Measurements from ENCODE around the gene GRN. TPM values are rescaled to one million over a fixed set of nuclear protein-coding genes. Genes with fewer than 3 reads are reported as not detected.
"Not testable (repeated sequence)": the region's sequence is repeated elsewhere in the genome, so short reads cannot be mapped to it uniquely, and the experiment has no call there.

Gene GRN
- total RNA-seq, 4 donors from 2014 or later: 159 to 223 (median 188) TPM

DNA sequence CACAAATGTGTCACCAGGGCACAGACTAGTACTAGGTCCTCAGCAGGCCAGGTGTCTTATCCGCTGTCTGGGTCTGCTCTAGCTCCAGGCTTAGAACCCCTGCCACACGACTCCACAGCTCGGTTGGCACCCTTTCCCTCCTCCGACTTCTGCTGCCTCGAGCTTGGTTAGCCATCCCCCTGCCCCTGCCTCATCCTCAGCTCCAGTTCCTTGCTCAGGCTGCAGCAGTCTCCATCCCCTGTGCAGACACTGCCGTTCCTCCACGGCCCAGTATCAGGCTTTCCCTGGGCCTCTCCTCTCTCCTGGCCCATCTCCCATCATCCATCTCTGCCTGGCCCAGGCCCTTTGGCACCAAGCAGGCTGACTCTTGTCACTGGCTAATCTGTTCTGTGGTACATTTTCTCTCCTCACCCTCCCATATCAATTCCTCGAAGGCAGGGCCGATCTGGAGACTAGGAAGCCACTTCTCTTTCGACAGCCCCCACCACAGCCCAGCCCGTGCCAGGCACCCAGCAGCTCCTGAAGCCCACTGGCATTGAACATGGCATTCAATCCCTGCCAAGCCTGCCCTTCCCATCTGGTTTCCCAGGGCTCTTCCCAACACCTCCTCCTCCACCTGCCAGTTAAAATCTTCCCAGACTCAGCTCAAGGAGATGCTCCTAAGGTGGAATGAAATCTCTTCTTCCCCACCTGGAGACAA is 1.4 kb upstream of the GRN start:
- Histone ChIP-seq H3K27me3 (no peaks in the 10 kb centered on the region), H3K4me1 (peaks cover 0 to 25% (median 6%) of the 10 kb centered on the region in 4 donors), H3K27ac (no peak overlapping the region), H3K9me3 (no peaks in the 10 kb centered on the region), H3K36me3 (peaks cover 0 to 4% (median 0%) of the 10 kb centered on the region in 3 donors), H3K4me3 (no peak overlapping the region)
- no peak for TF ChIP-seq EP300 (IDR thresholded peaks at IDR 0.05)
- no peak for TF ChIP-seq POLR2A (IDR thresholded peaks at IDR 0.05)
- TF ChIP-seq, protein P1, sequence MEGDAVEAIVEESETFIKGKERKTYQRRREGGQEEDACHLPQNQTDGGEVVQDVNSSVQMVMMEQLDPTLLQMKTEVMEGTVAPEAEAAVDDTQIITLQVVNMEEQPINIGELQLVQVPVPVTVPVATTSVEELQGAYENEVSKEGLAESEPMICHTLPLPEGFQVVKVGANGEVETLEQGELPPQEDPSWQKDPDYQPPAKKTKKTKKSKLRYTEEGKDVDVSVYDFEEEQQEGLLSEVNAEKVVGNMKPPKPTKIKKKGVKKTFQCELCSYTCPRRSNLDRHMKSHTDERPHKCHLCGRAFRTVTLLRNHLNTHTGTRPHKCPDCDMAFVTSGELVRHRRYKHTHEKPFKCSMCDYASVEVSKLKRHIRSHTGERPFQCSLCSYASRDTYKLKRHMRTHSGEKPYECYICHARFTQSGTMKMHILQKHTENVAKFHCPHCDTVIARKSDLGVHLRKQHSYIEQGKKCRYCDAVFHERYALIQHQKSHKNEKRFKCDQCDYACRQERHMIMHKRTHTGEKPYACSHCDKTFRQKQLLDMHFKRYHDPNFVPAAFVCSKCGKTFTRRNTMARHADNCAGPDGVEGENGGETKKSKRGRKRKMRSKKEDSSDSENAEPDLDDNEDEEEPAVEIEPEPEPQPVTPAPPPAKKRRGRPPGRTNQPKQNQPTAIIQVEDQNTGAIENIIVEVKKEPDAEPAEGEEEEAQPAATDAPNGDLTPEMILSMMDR (IDR thresholded peaks at IDR 0.05): no peak
- no peak for DNase-seq (ENCODE audit: low spot score in 2 of 2)
- 76 to 78% methylated on average over 11 of the region's 11 CpGs for WGBS, 2 donors

DNA sequence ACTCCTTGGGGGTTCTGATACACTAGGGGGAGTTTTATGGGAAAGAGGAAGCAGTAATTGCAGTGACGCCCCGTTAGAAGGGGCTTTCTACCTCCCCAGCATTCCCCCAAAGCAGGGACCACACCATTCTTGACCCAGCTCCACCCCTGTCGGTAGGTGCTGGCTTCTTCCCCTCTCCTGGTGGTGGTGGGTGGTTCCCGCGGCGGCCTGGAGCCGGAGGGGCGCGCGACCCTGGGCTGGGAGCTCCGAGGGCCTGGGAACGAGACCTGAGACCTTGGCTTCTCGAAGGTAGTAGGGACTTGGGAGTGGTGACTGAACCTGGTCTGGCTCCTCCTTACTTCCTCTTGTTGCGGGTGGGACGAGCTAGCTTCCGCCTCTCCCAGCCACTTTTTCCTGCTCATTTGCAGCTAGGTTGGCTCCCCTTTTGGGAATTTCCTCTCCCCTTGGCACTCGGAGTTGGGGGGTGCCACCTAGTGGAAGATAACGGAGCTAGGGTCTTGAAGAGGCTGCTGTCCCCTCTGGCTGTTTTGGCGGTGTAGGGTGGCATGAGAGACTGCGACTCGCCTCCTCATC is 438 bp downstream of the GRN start:
- H3K27ac ChIP-seq: peak overlapping the region; percentile 53 to 93 (median 90)
- no peaks in the 10 kb centered on the region for H3K27me3 ChIP-seq
- no peaks in the 10 kb centered on the region for H3K9me3 ChIP-seq
- DNase-seq (ENCODE audit: low spot score in 2 of 2): peak in 1 of 2 donors; percentile 43
- peaks cover 0 to 22% (median 0%) of the 10 kb centered on the region in 3 donors for H3K36me3 ChIP-seq
- peaks cover 0 to 25% (median 6%) of the 10 kb centered on the region in 4 donors for H3K4me1 ChIP-seq
- WGBS, 2 donors: 2 to 4% methylated on average over 11 to 20 of the region's 21 CpGs
- H3K4me3 ChIP-seq: peak overlapping the region; percentile 60 to 94 (median 82)
- TF ChIP-seq EP300 (IDR thresholded peaks at IDR 0.05) (no peak), POLR2A (IDR thresholded peaks at IDR 0.05) (peak in 1 of 2 donors; percentile 11)
- TF ChIP-seq, protein P1 (IDR thresholded peaks at IDR 0.05): peak; percentile 19 to 50 (median 37)

DNA sequence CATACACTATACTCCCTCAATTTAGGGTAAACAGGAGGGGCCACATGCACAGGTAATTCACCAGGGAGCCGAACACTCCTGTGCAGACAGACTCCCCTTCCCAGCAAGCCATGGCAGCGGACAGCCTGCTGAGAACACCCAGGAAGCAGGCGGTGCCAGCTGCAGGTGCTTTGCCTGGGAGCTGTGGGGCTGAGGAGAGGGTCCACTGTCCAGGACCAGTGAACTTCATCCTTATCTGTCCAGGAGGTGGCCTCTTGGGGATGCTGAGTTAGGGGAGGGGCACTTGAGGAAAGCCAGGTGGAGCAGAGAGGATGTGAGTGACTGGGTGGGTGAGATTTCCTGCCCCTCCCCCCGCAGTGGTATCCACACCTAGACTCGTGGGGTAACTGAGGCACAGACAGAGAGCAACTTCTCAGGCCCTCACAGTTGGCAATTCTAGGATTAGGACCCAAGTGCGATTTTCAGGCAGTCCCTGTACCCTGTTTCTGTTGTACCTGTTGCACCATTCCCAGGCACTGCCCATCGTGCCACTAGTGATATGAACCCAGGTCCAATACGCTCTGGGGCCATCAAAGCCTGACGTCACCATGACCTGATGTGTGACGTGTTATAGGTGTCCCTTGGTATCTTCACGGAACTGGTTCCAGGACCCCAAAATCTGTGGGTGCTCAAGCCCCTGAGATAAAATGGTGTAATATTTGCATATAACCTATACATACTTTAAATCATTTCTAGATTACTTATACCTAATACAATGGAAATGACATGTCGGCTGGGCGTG is 1.2 kb downstream of the GRN start:
- no peak for DNase-seq (ENCODE audit: low spot score in 2 of 2)
- TF ChIP-seq EP300 (IDR thresholded peaks at IDR 0.05) (no peak), POLR2A (IDR thresholded peaks at IDR 0.05) (no peak)
- TF ChIP-seq, protein P1 (IDR thresholded peaks at IDR 0.05): peak in 1 of 5 experiments; percentile 3
- H3K9me3 ChIP-seq: no peaks in the 10 kb centered on the region
- no peaks in the 10 kb centered on the region for H3K27me3 ChIP-seq
- WGBS, 2 donors: 69 to 76% methylated on average over 12 to 13 of the region's 13 CpGs
- peak overlapping the region in 2 of 4 donors; percentile 92 to 93 for H3K27ac ChIP-seq
- peaks cover 0 to 30% (median 3%) of the 10 kb centered on the region in 3 donors for H3K36me3 ChIP-seq
- H3K4me3 ChIP-seq: peak overlapping the region; percentile 60 to 94 (median 82)
- H3K4me1 ChIP-seq: peaks cover 0 to 25% (median 6%) of the 10 kb centered on the region in 4 donors

DNA sequence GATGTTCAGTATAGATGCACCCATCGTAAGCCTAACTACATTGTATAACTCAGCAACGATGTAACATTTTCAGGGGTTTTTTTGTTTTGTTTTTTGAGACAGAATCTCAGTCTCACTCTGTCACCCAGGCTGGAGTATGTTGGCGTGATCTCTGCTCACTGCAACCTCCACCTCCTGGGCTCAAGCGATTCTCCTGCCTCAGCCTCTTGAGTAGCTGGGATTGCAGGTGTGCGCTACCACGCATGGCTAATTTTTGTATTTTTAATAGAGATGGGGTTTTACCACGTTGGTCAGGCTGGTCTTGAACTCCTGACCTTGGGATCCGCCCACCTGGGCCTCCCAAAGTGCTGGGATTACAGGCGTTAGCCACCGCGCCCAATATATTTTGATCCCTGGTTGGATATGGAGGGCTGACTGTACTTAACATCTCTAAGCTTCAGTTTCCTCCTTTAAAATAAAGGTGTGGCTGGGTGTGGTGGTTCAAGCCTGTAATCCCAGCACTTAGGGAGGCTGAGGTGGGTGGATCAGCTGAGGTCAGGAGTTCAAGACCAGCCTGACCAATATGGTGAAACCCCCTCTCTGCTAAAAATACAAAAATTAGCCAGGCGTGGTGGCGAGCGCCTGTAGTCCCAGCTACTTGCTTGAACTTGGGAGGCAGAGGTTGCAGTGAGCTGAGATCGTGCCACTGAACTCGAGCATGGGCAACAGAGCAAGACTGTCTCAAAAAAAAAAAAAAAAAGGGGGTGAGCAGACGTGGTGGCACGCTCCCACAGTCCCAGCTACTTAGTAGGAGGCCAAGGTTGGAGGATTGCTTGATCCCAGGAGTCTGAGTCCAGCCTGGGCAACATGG is 2.3 kb downstream of the GRN start:
- Histone ChIP-seq H3K36me3 (peaks cover 0 to 41% (median 4%) of the 10 kb centered on the region in 3 donors), H3K27ac (peak overlapping the region in 1 of 4 donors; percentile 8), H3K4me1 (peaks cover 0 to 25% (median 6%) of the 10 kb centered on the region in 4 donors)
- not testable (repeated sequence) for H3K9me3 ChIP-seq; H3K4me3 ChIP-seq; H3K27me3 ChIP-seq; DNase-seq (ENCODE audit: low spot score in 2 of 2)
- WGBS, 2 donors: 76 to 82% methylated on average over 18 of the region's 18 CpGs
